Skeletal muscle tissue (tissue), 4 donors: Measurements from ENCODE around the gene LEFTY2. TPM values are rescaled to one million over a fixed set of nuclear protein-coding genes. Genes with fewer than 3 reads are reported as not detected.
"Not testable (repeated sequence)": the region's sequence is repeated elsewhere in the genome, so short reads cannot be mapped to it uniquely, and the experiment has no call there.

Experiments used
- H3K27ac ChIP-seq: one replicate; pipeline ENCODE4 v1.7.0; 2013; ENCODE audit warnings: mild to moderate bottlenecking, low read depth, low read length, inconsistent platforms
- H3K27me3 ChIP-seq, 3 donors: one replicate each; pipeline ENCODE4 v1.7.0; 2013; ENCODE audit warnings: low read length in 3 of 3; ENCODE audit not compliant: control insufficient read depth in 3 of 3, insufficient read depth in 3 of 3
- H3K36me3 ChIP-seq, 3 donors: one replicate each; pipeline ENCODE4 v1.7.0; 2013; ENCODE audit warnings: low read length in 3 of 3; ENCODE audit not compliant: control insufficient read depth in 3 of 3, insufficient read depth in 3 of 3
- H3K4me1 ChIP-seq, 3 donors: one replicate each; pipeline ENCODE4 v1.7.0; 2013; ENCODE audit warnings: low read length in 3 of 3, mild to moderate bottlenecking in 3 of 3; ENCODE audit not compliant: control insufficient read depth in 3 of 3, insufficient read depth in 3 of 3
- H3K4me3 ChIP-seq, 3 donors: one replicate each; pipeline ENCODE4 v1.7.0; 2013; ENCODE audit warnings: low read length in 3 of 3
- H3K9ac ChIP-seq, 3 donors: one replicate each; pipeline ENCODE4 v1.7.0; 2013; ENCODE audit warnings: low read length in 3 of 3, mild to moderate bottlenecking in 3 of 3, moderate library complexity in 2 of 3, low read depth in 1 of 3
- H3K9me3 ChIP-seq, 3 donors: one replicate each; pipeline ENCODE4 v1.7.0; 2013; ENCODE audit warnings: low read length in 3 of 3; ENCODE audit not compliant: control insufficient read depth in 3 of 3
- total RNA-seq: library from RNA; depleted of rRNA; stranded (reverse); fragments of >200 nt; gene quantifications from one replicate; pipeline ENCODE4 v1.2.3, GENCODE V29; 2014
- donor health status: Osteomylitis.

Gene LEFTY2
- total RNA-seq, 1 donor from 2014 or later, result 2.1 TPM

- no peaks in the 10 kb centered on the region for H3K36me3 ChIP-seq
- H3K9ac ChIP-seq, result no peak overlapping the region
- no peaks in the 10 kb centered on the region for H3K4me1 ChIP-seq
- H3K27ac ChIP-seq, result no peak overlapping the region
- no peaks in the 10 kb centered on the region for H3K27me3 ChIP-seq
- no peak overlapping the region for H3K4me3 ChIP-seq
- no peaks in the 10 kb centered on the region for H3K9me3 ChIP-seq
These were observed 9.5 kb downstream of the LEFTY2 start for GRCh38 chr1:225931270-225932136.

DNA sequence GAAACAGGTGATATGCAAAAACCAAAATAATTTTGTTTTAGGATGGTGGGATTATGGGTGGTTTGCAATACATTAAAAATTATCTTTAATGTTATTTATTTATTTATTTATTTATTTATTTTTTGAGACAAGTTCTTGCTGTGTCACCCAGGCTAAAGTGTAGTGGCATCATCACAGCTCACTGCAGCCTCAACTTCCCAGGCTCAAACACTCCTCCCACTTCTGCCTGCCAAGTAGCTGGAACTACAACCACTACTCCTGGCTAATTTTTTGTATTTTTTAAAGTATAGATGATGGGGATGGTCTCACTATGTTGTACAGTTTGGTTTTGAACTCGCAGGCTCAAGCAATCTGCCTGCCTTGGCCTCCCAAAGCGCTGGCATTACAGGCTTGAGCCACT is 10.5 kb downstream of the LEFTY2 start:
- no peak overlapping the region for H3K9ac ChIP-seq
- no peaks in the 10 kb centered on the region for H3K36me3 ChIP-seq
- no peak overlapping the region for H3K4me3 ChIP-seq
- no peaks in the 10 kb centered on the region for H3K9me3 ChIP-seq
- H3K27ac ChIP-seq, result no peak overlapping the region
- no peaks in the 10 kb centered on the region for H3K4me1 ChIP-seq
- H3K27me3 ChIP-seq, result no peaks in the 10 kb centered on the region

- not testable (repeated sequence) for H3K27me3 ChIP-seq, H3K36me3 ChIP-seq, H3K9me3 ChIP-seq, H3K9ac ChIP-seq, H3K4me3 ChIP-seq, H3K27ac ChIP-seq, H3K4me1 ChIP-seq
These were observed 11.6 kb downstream of the LEFTY2 start for GRCh38 chr1:225929462-225929861.

DNA sequence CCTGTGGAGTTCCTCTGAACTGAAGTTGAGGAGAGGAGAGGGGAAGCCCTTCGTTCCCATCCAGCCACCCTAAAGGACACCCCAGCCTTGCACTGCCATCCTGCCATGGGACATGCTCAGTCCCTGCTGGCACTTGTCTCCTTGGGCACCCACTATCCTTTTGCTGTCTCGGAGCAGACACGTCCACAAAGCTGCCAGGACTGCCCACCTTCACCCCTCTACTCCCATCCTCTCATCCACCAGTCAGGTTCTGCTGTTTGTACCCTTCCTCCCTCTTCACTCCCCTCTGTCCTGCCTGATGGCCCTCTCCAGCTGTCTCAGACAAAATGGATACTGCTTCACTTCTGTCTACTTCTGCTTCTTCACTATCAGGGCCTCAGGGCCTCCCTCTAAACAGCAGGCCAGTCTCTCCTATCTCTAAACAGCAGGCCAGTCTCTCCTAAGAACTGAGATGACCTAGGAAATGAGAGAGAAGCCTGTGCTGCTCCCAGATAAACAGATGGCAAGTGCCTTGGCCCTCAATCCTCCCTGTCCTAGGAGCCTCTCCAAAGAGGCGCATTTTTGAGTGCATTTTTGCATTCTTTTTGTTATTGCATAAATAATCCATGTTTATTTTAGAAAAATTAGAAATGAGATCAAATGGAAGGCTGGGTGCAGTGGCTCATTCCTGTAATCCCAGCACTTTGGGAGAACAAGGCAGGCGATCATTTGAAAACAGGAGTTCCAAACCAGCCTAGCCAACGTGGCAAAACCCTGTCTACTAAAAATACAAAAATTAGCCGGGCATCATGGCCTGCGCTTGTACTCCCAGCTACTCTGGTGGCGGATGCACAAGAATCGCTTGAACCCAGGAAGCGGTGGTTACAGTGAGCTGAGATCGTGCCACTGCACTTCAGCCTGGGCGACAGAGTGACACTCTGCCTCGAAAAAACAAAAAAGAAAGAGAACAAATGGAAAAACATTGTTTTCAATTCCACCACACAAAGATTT is 12.5 kb downstream of the LEFTY2 start:
- no peak overlapping the region for H3K9ac ChIP-seq

DNA sequence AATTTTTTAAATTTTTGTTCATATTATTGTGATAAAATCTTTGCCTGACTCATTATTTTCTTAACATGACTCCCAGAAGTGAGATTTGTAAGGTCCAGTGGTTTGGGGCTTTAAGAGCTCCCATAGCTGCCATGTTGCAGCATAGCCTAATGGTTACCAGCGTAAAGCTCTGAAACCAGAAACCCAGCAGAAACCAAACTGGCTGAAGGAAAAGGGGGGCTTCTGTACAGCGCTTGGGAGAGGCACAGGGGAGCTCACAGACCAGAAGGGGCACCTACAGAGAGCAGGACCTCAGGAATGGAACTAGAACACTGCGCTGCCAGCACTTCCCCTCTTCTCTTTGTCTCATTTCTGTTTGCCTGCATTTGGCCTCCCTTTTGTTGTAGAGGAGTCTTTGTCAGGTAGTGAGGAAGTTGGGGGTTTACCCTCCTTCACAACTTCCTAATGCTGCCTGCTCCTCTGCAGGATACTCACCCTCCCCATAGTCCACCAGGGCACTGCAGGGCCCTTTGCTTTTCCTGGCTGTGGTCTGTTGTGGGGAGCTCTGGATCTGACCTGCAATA is 14.4 kb downstream of the LEFTY2 start:
- H3K9ac ChIP-seq, result no peak overlapping the region
- H3K27ac ChIP-seq, result no peak overlapping the region
- no peaks in the 10 kb centered on the region for H3K9me3 ChIP-seq
- H3K4me3 ChIP-seq, result no peak overlapping the region
- H3K27me3 ChIP-seq, result no peaks in the 10 kb centered on the region
- H3K36me3 ChIP-seq, result peaks cover 8 to 12% (median 8%) of the 10 kb centered on the region in 3 donors
- H3K4me1 ChIP-seq, result peaks cover 11 to 29% (median 14%) of the 10 kb centered on the region in 3 donors

More for the DNA sequence above, 12.5 kb downstream of the LEFTY2 start:
- Histone ChIP-seq H3K4me1 (peaks cover 2 to 10% (median 2%) of the 10 kb centered on the region in 3 donors), H3K27ac (no peak overlapping the region), H3K4me3 (no peak overlapping the region), H3K36me3 (peaks cover 0 to 2% (median 0%) of the 10 kb centered on the region in 3 donors), H3K9me3 (no peaks in the 10 kb centered on the region), H3K27me3 (no peaks in the 10 kb centered on the region)

DNA sequence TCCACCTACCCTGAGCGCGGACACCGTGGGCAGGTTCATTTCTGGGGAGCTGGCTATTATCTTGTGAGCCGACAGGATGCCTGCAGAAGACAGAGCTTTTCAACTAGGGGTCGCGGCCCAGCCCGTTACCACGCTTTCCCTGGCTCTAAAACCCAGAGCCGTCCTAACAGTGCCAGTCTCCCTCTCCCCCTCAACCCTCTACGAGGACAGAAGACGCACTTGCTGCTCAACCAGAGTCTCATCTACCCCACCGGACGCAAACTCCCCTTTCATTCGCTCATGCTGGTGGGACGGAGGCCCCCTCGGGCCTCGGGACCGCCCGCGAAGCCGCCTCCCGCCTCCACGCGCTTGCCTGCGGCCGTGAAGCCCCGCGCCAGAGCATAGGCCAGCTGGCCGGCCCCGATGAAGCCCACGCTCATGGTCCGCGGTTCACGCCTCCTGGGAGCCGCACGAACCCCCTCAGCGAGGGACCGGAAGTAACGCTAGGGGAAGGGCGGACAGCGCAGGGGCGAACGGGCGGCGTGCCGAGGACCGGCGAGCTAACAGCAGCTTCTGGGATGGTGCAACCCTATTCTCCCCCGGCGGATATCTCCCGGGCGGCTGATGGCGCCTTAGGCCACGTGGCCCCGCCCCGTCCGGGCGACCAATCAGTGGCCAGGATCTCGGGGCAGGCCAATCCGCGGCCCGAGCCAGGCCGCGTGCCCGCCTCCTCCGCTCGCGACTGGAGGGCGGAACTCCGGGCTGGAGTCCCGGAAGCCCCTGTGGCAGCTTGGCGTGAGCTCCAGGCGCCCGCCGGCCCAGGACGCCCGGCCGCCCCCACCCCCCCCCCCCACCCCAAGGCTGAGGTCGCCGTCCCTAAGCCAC is 17.1 kb downstream of the LEFTY2 start, which contains the start of gene PYCR2:
Gene PYCR2 (minus strand): TSS at position 559 of the 864 bp plus-strand sequence. CDS start 140 bp downstream, at position 419.
- peaks cover 20 to 27% (median 23%) of the 10 kb centered on the region in 3 donors for H3K36me3 ChIP-seq
- peaks cover 14 to 44% (median 19%) of the 10 kb centered on the region in 3 donors for H3K4me1 ChIP-seq
- peak within 1 kb of the TSS; percentile 93 to 97 (median 97) for H3K4me3 ChIP-seq
- H3K27me3 ChIP-seq, result no peaks in the 10 kb centered on the region
- peak within 1 kb of the TSS; percentile 91 for H3K27ac ChIP-seq
- H3K9ac ChIP-seq, result peak within 1 kb of the TSS; percentile 93 to 99 (median 97)
- no peaks in the 10 kb centered on the region for H3K9me3 ChIP-seq

GRCh38 chr1:225923381-225923691 is 17.7 kb downstream of the LEFTY2 start:
- H3K36me3 ChIP-seq, result peaks cover 23 to 31% (median 28%) of the 10 kb centered on the region in 3 donors
- peak overlapping the region; percentile 93 to 99 (median 97) for H3K9ac ChIP-seq
- H3K4me1 ChIP-seq, result peaks cover 14 to 44% (median 19%) of the 10 kb centered on the region in 3 donors
- H3K27ac ChIP-seq, result peak overlapping the region; percentile 91
- no peaks in the 10 kb centered on the region for H3K27me3 ChIP-seq
- peak overlapping the region; percentile 93 to 97 (median 97) for H3K4me3 ChIP-seq
- H3K9me3 ChIP-seq, result no peaks in the 10 kb centered on the region

DNA sequence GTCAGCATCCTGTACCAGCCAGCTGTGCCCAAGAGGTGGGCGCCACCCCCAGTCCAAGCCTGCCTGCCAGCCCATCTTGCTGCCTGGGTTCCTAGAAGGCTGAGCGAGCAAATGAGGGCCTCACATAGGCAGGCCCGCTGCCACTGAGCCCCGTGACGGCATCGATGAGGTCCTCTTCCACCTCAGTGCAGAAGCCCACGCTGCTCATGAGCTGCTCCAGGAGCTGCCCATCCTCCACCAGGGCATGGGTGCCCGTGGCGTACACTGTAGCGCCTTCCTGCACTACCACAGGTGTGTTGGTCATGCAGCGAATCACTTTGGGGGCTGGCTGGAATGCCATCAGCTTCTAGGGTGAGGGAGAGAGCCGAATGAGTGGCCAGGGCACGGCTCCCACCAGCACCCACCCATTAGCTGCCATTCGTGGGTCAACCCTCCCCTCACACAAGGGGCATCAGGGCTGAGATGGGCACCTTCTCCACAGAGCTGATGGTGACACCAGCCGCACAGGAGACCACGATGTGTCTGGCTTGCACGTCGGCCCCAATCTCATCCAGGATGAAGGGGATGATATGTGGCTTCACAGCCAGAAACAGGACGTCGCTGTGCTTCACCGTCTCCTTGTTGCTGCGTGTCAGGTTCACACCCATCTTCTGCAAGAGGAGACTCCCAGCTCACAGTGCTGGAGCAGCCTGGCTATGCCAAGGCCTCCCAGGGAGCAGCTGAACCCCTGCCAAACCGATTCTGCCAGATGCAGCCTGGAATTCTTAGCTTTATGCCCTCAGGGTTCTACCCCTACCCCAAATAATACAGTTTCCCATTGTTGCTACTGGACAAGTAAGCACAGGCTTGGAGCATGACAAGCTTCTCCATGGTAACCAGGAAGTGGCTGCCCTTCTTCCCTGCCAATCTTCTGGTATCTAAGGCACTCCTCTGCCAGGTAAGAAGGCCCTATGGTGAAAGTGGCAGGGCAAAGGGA is 19.0 kb downstream of the LEFTY2 start:
- H3K9ac ChIP-seq, result peak overlapping the region in 1 of 3 donors; percentile 10
- peaks cover 25 to 38% (median 36%) of the 10 kb centered on the region in 3 donors for H3K36me3 ChIP-seq
- no peaks in the 10 kb centered on the region for H3K9me3 ChIP-seq
- no peaks in the 10 kb centered on the region for H3K27me3 ChIP-seq
- H3K4me1 ChIP-seq, result peaks cover 16 to 44% (median 19%) of the 10 kb centered on the region in 3 donors
- peak overlapping the region in 1 of 3 donors; percentile 41 for H3K4me3 ChIP-seq
- H3K27ac ChIP-seq, result no peak overlapping the region
